Stimulated activated memory B cell treated with anti-CD40 and anti-IgM and Interleukin-4, amounts not matched to agents 10 μg/mL and 1 μg/mL and 100 μg/mL, for 72 hours (primary cell): ENCODE results near the gene TCF15.

Experiments used
- ATAC-seq: fragments of 150-1000 bp; cut with Tn5 transposase; 2 replicates; pipeline ENCODE4 v1.10.0; 2021
- H3K27ac Mint-ChIP-seq: one replicate; pipeline ENCODE4 v1.8.0; 2022; ENCODE audit warnings: mild to moderate bottlenecking, mixed read lengths
- H3K27me3 Mint-ChIP-seq: one replicate; pipeline ENCODE4 v1.8.0; 2022; ENCODE audit warnings: mixed read lengths
- H3K36me3 Mint-ChIP-seq: one replicate; pipeline ENCODE4 v1.8.0; 2022; ENCODE audit warnings: mixed read lengths
- H3K4me1 Mint-ChIP-seq: one replicate; pipeline ENCODE4 v1.8.0; 2022; ENCODE audit warnings: mixed read lengths
- H3K4me3 Mint-ChIP-seq: one replicate; pipeline ENCODE4 v1.8.0; 2022; ENCODE audit warnings: mild to moderate bottlenecking, moderate library complexity, mixed read lengths
- H3K9me3 Mint-ChIP-seq: one replicate; pipeline ENCODE4 v1.8.0; 2022; ENCODE audit warnings: mixed read lengths

The TCF15 gene

DNA sequence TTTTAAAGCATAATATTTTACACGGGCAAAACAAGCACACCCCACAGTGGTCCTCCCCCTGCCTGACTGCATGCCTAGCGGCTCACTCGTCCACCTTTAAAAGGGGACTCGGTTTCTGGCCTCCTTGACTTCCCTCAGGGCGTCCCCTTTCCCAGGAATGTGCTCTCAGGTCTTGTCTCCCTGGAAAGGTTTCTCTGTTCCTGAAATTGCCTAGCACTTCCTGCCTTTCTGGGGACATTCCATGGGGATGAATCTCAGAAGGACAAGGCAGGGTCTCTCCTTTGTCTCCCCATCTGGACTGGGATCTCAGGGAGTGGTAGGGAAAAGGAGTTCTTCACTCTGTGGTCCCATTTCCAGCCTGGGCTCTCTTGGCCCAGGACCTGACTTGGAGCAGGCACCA lies 4.9 kb downstream of the TCF15 start:
- H3K27ac Mint-ChIP-seq: no peak overlapping the region

GRCh38 chr20:603116-603640 lies 6.9 kb downstream of the TCF15 start:
- Mint-ChIP-seq H3K36me3 (no peaks in the 10 kb centered on the region), H3K27me3 (peaks cover 33% of the 10 kb centered on the region), H3K4me3 (no peak overlapping the region), H3K9me3 (no peaks in the 10 kb centered on the region), H3K27ac (no peak overlapping the region), H3K4me1 (no peaks in the 10 kb centered on the region)
- ATAC-seq: no peak

More for the DNA sequence above, 4.9 kb downstream of the TCF15 start:
- Mint-ChIP-seq H3K9me3 (no peaks in the 10 kb centered on the region), H3K4me3 (no peak overlapping the region), H3K4me1 (no peaks in the 10 kb centered on the region), H3K27me3 (peaks cover 45% of the 10 kb centered on the region), H3K36me3 (no peaks in the 10 kb centered on the region)
- no peak for ATAC-seq

DNA sequence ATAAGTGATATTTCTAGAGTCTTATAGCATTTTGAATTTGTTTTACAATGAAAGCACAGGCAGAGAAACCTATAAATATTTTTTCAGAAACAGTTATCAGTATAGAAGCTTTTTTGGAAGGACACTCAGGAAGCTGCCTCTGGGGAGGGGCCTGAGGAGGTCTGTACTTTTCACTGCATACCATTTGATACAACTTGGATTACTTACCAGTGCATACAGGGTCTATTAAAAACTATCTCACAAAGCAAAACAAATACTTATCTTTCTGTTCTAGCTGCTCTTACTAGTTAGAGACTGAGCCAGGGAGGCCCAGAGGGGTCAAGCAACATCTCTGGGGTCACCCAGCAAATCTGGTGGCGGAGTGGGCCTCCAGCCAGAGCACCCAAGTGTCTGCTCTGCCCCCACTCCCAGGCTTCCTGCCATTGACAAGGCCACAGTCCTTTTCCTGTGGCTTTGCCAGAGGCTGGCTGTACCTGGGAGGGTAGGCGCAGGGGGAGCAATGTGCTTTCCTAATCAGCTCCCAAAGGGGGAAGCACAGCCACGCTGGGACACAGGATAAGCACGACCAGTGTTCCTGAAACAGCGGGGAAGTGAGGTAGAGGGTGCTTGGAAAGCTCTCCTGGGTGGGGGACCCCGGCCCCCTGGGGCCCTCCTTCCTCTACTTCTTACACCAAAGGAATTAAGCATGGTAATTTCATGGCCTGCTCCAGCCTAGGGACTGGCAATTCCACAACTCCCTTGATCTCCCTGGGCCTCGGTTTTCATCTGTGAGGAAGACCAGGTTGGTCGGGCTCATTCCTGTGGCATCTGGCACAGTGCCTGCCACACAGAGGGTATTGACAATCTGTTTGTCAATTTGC lies 7.8 kb downstream of the TCF15 start:
- peaks cover 25% of the 10 kb centered on the region for H3K27me3 Mint-ChIP-seq
- no peaks in the 10 kb centered on the region for H3K9me3 Mint-ChIP-seq
- no peak overlapping the region for H3K27ac Mint-ChIP-seq
- no peak overlapping the region for H3K4me3 Mint-ChIP-seq
- H3K4me1 Mint-ChIP-seq: no peaks in the 10 kb centered on the region
- H3K36me3 Mint-ChIP-seq: no peaks in the 10 kb centered on the region
- no peak for ATAC-seq

GRCh38 chr20:600736-601135 lies 9.4 kb downstream of the TCF15 start:
- ATAC-seq: no peak
- Mint-ChIP-seq H3K27me3 (peaks cover 18% of the 10 kb centered on the region), H3K4me3 (no peak overlapping the region), H3K27ac (no peak overlapping the region), H3K9me3 (no peaks in the 10 kb centered on the region), H3K36me3 (no peaks in the 10 kb centered on the region), H3K4me1 (no peaks in the 10 kb centered on the region)

- Mint-ChIP-seq H3K9me3 (no peaks in the 10 kb centered on the region), H3K36me3 (no peaks in the 10 kb centered on the region), H3K4me3 (no peak overlapping the region), H3K27ac (no peak overlapping the region), H3K27me3 (peaks cover 18% of the 10 kb centered on the region), H3K4me1 (no peaks in the 10 kb centered on the region)
- no peak for ATAC-seq
Measured at GRCh38 chr20:600141-600540, 10.0 kb downstream of the TCF15 start.

DNA sequence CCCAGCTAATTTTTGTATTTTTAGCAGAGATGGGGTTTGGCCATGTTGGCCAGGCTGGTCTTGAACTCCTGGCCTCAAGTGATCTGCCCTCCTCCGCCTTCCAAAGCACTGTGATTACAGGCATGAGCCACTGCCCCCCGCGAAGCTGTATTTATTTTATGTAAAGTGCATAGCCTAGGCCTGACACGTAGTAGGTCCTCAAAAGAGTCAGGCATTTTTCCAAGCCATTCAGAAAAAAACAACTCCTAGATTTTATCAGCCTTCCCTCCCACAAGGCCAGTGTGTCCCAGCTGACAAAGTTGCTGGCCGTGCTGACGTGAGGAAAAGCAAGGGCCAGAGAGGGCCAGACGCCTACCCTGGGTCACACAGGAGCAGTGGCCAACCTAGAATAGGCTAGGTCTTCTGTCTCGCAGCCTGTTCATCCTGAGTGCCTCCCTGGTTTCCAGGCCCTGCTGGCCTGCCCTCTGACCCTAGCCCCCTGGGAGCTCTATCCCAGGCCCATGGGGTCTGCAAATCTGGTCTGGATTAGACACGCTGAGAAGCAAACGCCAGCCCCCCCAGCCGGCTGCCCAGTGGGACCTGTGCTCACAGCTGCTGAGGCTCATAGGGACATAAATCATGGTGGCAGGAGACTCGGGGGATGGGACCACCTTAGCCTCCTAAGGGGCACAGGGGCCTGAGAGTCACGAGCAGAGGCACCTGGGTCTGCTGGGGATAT lies 11.8 kb downstream of the TCF15 start:
- Mint-ChIP-seq H3K9me3 (no peaks in the 10 kb centered on the region), H3K36me3 (no peaks in the 10 kb centered on the region), H3K27me3 (peaks cover 15% of the 10 kb centered on the region), H3K27ac (no peak overlapping the region), H3K4me3 (no peak overlapping the region), H3K4me1 (no peaks in the 10 kb centered on the region)
- ATAC-seq: no peak

DNA sequence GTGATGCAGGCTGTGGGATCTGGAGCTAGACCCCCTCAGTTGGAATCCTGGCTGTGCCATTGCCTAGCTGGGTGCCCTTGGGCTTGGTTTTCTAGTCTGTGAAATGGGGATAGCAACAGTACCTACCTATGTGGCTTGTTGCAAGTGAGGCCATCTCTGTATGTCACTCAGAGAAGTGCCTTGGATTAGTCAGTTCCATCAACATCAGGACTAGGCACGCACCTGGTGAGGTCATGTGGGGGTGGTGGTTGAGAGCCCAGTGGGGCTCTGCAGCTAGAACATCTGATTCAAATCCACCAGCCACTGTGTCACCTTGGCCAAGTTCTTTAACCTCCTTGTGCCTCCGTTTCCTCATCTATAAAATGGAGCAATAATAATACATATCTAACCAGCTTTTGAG lies 12.5 kb downstream of the TCF15 start:
- Mint-ChIP-seq H3K9me3 (no peaks in the 10 kb centered on the region), H3K4me3 (no peak overlapping the region), H3K27ac (no peak overlapping the region), H3K36me3 (no peaks in the 10 kb centered on the region), H3K4me1 (no peaks in the 10 kb centered on the region), H3K27me3 (peaks cover 22% of the 10 kb centered on the region)
- no peak for ATAC-seq

- H3K27me3 Mint-ChIP-seq: peaks cover 35% of the 10 kb centered on the region
- H3K36me3 Mint-ChIP-seq: no peaks in the 10 kb centered on the region
- no peak overlapping the region for H3K4me3 Mint-ChIP-seq
- H3K4me1 Mint-ChIP-seq: no peaks in the 10 kb centered on the region
- no peaks in the 10 kb centered on the region for H3K9me3 Mint-ChIP-seq
- H3K27ac Mint-ChIP-seq: no peak overlapping the region
- peak; percentile 13 for ATAC-seq
Measured at GRCh38 chr20:595330-596308, 14.5 kb downstream of the TCF15 start.

GRCh38 chr20:592506-592905 lies 17.6 kb downstream of the TCF15 start:
- Mint-ChIP-seq H3K9me3 (no peaks in the 10 kb centered on the region), H3K27me3 (peaks cover 35% of the 10 kb centered on the region), H3K36me3 (no peaks in the 10 kb centered on the region), H3K4me3 (no peak overlapping the region), H3K27ac (no peak overlapping the region), H3K4me1 (peaks cover 9% of the 10 kb centered on the region)
- no peak for ATAC-seq

DNA sequence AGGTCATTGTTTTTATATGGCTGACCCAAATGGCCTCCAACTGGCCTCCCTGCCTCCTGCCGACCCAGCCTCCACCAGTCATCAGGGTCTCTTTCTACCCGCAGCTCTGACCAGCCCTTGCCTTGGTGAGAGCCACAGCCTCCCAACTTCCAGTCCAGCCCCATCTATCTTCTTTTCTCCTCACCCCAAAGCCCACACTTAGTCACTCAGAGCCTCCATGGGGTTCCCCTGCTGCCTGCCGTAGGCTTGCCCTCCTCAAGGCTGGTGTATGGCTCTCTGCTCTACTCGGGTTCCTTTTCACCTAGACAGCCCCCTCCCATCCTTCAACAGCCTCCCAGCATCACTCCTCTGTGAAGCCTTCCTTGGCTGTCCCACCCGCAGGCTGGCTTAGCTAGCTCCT lies 18.2 kb downstream of the TCF15 start:
- Mint-ChIP-seq H3K36me3 (no peaks in the 10 kb centered on the region), H3K9me3 (no peaks in the 10 kb centered on the region), H3K27me3 (peaks cover 35% of the 10 kb centered on the region), H3K27ac (no peak overlapping the region), H3K4me1 (peaks cover 9% of the 10 kb centered on the region), H3K4me3 (no peak overlapping the region)
- no peak for ATAC-seq

- Mint-ChIP-seq H3K36me3 (no peaks in the 10 kb centered on the region), H3K27me3 (peaks cover 40% of the 10 kb centered on the region), H3K4me3 (no peak overlapping the region), H3K9me3 (no peaks in the 10 kb centered on the region), H3K27ac (no peak overlapping the region), H3K4me1 (peaks cover 9% of the 10 kb centered on the region)
- ATAC-seq: peak; percentile 86
Measured at GRCh38 chr20:588932-589672, 21.0 kb downstream of the TCF15 start.

DNA sequence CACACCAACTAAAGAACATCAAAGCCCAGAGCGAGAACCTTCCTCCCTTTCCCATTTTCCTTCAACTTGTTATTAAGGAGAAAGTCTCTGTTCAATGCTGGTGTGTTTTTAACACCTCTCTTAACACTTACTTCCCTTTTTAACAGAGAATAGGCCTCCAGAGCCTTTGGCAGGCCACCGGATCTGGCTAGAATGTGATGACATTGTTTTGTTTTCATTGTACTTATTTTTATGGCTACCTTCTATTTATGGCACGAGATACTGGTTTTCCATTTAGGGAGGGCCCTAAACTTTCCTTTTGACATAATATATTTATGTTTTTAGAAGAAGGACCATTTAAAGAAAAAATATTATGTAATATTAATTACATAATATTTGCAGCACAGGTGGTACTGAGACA lies 21.6 kb downstream of the TCF15 start:
- H3K4me3 Mint-ChIP-seq: no peak overlapping the region

DNA sequence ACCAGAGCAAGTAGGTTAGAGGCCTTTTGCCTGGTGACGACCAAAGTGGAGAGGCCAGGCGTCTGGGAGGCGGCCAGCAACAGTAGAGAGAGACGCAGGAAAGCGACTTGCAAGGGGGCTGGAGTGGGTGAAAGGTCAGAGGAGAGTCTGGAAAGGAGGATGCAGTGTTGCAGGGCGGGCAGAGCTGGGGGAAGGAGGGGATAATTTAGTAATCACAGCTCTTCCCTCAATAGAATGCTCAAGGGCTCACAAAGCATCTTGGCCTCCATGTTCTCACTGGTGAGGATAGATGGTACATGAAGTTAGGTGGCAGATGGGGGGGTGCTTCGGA lies 25.2 kb downstream of the TCF15 start:
- Mint-ChIP-seq H3K4me1 (peaks cover 9% of the 10 kb centered on the region), H3K27me3 (peaks cover 15% of the 10 kb centered on the region), H3K9me3 (no peaks in the 10 kb centered on the region), H3K36me3 (no peaks in the 10 kb centered on the region), H3K4me3 (no peak overlapping the region), H3K27ac (no peak overlapping the region)
- no peak for ATAC-seq

More for the DNA sequence above, 21.6 kb downstream of the TCF15 start:
- H3K27ac Mint-ChIP-seq: no peak overlapping the region
- no peaks in the 10 kb centered on the region for H3K36me3 Mint-ChIP-seq
- no peak for ATAC-seq
- H3K27me3 Mint-ChIP-seq: peaks cover 37% of the 10 kb centered on the region
- H3K9me3 Mint-ChIP-seq: no peaks in the 10 kb centered on the region
- H3K4me1 Mint-ChIP-seq: peaks cover 9% of the 10 kb centered on the region

GRCh38 chr20:584161-584970 lies 25.7 kb downstream of the TCF15 start:
- Mint-ChIP-seq H3K4me3 (no peak overlapping the region), H3K36me3 (no peaks in the 10 kb centered on the region), H3K27ac (no peak overlapping the region), H3K4me1 (peaks cover 7% of the 10 kb centered on the region), H3K9me3 (no peaks in the 10 kb centered on the region), H3K27me3 (peaks cover 15% of the 10 kb centered on the region)
- peak; percentile 60 for ATAC-seq
